Cardiac septum (tissue), 1 donor: ENCODE measurements around the gene ICAM1. TPM values are rescaled to one million over a fixed set of nuclear protein-coding genes. Genes with fewer than 3 reads are reported as not detected.

Experiments used
- DNase-seq: peaks from one replicate; pipeline ENCODE4 v3.0.0-alpha.2; 2020; ENCODE audit warnings: low spot score
- intact Hi-C: fragments of 100-400 bp; cut with DNase I; formaldehyde crosslinking; loops from one replicate; pipeline ENCODE4 v1.14.0; 2022
- total RNA-seq: library from RNA; stranded (reverse); fragmentation: NEBNext Ultra II Directional; extraction: Animal tissue kit (Norgen Biotek cat#: 25700); gene quantifications from one replicate; pipeline ENCODE4 v1.2.1, GENCODE V29; 2021
- donor health status: DM: no; HTN: no; CAD: no.

ICAM1 gene
- total RNA-seq, 1 donor from 2014 or later, result 9.8 TPM

GRCh38 chr19:10317045-10317856 lies 46.3 kb downstream of the ICAM1 start:
- intact Hi-C loops, result no loop called here
- no peak for DNase-seq

GRCh38 chr19:10317857-10318462 lies 47.0 kb downstream of the ICAM1 start:
- no peak for DNase-seq
- intact Hi-C loops, result no loop called here

GRCh38 chr19:10318807-10319682 lies 48.1 kb downstream of the ICAM1 start:
- DNase-seq, result no peak
- intact Hi-C loops, result no loop called here

DNA sequence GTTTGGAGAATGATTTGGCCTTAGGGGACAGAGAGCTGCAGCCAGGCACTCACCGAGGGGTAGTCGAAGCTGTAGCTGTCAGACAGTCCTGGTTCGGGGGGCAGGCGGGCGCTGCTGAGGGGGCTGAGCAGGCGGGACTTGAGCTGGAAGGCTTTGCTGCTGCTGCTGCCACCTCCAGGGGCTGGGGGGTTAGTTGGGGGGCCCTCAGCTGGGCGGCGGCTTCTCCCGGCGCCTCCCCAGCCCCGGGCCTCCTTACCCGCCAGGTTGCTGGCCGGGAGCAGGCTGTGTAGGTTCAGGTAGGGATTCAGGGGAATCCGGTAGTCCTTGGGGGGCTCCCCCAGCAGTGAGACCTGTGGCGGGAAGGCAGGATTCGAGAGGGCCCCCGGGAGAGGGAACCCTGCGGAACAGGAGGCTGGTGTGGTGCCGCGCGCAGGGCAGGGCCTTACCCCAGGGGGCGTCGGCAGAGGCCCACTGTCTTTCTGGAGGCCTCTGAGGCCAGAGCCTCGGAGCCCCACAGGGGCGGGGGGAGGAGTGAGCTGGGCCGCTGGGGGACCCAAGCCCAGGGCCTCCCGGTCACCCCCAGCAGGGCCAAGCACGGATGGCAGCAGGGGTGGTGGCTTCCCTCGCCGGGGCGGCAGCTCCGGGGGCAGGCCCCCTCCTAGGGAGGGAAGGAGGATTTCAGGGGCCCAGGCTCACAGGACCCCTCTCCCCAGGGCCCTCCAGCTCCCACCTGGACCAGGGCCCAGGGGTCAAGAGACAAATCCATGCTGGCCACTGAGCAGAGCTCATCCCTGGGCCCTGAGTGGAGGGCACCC lies 49.9 kb downstream of the ICAM1 start:
- no peak for DNase-seq
- intact Hi-C loops, result no loop called here

DNA sequence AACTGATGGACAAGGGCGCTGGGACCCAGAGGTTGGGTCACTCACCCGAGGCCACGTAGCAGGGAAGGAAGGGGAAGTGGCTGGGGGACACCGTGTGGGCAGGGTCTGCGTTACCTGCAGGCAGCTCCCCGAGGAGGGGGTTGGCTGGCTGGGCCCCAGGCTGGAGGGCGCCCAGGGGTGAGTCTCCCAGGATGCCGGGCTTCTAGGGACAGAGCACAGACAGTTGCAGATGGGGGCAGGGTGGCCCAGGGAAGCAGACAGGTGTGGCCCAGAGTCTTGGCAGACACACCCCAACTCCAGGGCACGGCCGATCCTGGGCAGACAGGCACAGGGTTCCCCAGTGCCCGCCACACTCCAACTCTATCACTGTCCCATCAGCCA lies 50.5 kb downstream of the ICAM1 start:
- intact Hi-C loops, result no loop called here
- DNase-seq, result no peak

DNA sequence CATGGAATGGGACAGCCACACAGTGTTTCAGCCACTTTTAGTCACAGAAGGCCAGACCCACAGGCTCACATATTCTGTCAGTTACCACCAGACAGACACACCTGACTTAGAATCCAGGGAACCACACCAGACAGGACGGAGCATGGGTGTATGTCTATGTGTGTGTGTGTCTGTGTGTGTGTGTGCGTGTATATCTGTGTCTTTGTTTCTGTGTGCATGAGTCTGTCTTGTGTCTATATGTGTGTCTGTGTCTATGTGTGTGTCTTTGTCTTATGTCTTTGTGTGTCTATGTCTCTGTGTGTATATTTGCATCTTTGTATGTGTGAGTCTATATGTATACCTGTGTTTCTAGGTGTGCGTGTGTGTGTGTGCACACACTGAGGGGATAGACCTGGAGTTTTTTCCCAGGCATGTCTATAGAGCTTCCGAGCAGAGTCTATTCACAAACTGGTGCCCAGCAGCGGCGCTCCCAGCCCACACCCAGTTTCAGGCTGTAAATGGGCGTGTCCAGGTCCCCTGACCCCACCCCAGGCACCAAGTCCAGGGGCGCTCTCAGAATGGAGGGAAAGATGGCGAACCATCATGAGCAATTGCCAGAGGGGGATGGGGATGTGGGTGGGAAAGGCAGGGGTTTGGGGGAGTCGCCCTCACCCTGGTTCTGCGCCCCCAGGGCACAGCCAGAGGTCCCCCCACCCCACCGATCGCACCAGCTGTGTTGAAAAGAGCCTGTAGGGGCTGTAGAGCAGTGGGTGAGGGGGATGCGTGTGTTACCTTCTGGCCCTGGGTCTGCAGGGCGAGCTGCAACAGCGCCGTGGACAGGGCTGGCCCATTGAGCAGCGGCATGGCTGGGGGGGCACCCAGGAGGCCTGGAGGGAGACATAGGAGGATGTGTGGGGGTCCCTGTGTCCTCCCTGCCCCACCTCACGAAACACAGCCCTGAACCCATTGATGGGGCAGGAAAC lies 51.2 kb downstream of the ICAM1 start:
- no peak for DNase-seq
- intact Hi-C loops, result no loop called here

- DNase-seq, result no peak
- intact Hi-C loops, result no loop called here
Observed at GRCh38 chr19:10325732-10326131, 54.8 kb downstream of the ICAM1 start.

DNA sequence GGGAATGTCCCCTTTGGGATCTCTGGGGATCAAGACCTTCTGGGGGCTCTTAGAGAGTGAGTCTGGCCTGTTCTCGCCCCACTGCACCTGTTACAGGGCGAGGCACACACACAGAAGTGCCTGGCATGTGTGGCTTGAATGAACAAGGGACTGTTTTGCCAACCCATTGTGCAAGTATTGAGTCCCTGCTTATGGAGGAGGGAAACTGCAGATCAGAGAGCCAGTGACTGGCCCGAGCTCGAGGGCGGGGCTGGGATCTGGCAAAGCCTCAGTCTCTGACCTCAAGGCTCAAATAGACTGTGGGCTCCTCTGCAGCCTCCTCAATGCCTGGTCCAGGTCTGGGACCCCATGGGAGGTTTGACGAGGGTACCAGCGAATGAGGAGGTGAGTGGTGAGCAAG lies 56.9 kb downstream of the ICAM1 start:
- intact Hi-C loops, result no loop called here
- DNase-seq, result no peak

GRCh38 chr19:10328558-10329429 lies 57.9 kb downstream of the ICAM1 start:
- DNase-seq, result no peak
- intact Hi-C loops, result no loop called here

DNA sequence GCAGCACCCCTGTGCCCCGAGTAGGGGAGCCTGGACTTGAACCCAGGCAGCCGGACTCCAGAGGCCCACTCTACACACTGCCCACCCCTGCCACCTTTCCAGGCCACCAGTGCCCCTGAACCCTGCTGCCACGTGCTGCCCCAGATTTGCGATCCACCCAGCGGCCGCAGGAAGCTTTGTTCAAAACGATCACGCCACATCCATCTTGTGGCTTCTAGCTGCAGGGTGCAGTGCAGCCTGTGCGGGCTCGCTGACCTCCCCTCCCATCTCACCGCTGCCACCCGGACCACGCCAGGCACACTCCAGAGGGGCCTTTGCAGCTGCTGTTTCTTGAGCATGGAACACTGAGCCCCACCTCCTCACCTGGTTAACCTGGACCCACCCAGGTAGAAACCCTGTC lies 58.6 kb downstream of the ICAM1 start:
- intact Hi-C loops, result no loop called here
- no peak for DNase-seq

DNA sequence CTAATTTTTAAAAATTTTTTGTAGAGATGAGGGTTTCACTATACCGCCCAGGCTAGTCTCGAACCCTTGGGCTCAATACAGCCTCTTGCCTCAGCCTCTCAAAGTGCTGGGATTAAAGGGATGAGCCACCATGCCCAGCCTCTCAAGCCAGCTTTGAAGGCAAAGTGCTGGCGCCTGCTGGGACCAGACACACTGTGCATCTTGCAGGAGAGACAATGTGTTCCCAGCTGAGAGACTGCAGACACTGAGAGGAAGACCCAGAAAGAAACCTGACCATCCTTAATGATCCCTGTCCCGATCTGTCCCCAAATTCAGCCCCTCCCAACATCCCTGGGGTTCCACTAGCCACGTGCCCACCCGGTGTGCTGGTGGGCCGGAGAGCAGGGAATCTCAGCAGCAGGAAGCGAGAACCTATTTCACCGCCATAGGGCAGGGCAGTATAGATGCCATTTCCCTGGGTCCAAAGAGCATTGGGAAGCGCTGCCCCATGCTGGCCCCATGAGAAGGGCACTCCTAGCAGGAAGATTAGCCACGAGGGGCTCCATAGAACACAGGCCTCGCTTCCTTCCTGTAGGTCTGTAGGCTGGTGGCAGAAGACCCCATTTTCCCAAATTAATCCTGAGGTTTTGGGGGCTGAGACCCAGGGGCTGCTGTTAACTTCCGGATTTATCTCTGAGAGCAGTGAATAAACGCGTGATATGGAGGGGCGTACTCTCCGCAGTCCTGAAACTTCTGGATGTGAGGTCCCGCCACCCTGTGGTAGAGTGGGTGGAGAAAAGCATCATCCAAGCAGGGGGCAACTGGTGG lies 61.4 kb downstream of the ICAM1 start:
- intact Hi-C loops, result loop anchor here (2.0 to 5.0 kb wide), 2 partner anchors 60 to 70 kb away; partner anchors contain the start of genes CDC37 and ICAM1

GRCh38 chr19:10332965-10333757 lies 62.2 kb downstream of the ICAM1 start, which contains the start of gene RAVER1:
Gene RAVER1, minus strand, starts transcription at chr19:10333529. Its CDS starts 22 bp downstream, at chr19:10333507.
- intact Hi-C loops, result loop anchor here (2.0 to 5.0 kb wide), 2 partner anchors 61 to 70 kb away; partner anchors contain the start of genes CDC37 and ICAM1
- peak; percentile 100 for DNase-seq

More for the DNA sequence above, 61.4 kb downstream of the ICAM1 start:
- DNase-seq, result no peak

DNA sequence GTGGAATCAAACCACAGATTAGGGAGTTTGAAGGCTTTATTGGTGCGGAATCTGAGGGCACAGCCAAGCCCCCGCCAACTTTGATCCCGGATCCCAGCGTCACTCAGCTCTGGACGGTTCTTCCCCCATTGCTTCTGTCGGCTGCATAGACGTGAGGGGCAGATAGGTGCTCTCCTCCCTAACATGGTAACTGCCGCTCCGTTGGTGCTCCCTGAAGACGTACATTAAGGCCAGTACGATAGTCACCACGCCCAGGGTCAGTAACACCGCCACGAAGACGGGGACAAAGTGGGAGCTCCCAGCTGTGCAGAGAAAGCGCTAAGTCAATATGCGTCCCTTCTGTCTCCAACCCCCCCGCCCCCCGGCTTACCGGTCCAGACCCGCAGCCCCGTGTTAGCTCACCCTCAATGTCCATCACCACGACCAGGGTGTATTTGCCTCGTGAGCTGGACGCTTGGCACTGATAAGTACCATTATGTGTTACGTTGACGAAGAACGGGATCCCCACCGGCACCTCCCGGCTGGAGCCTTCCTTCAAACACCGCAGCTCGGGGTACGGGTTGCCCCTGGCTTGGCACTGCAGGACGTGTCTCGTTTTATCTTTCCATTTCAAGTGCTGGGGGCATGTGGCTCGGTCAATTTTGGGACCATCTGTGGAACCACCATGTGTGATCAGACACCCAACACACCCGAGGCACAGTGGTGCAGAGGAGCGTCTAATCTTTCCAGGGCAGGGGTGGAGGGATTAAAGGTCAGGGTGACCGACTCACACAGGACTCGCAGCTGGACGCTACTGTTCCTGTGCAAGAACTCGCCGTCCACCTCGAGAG lies 63.1 kb downstream of the ICAM1 start:
- intact Hi-C loops, result loop anchor here (2.0 to 5.0 kb wide), 3 partner anchors 47 to 69 kb away; partner anchors contain the start of genes CDC37, ICAM1 and TYK2
- DNase-seq, result no peak

DNA sequence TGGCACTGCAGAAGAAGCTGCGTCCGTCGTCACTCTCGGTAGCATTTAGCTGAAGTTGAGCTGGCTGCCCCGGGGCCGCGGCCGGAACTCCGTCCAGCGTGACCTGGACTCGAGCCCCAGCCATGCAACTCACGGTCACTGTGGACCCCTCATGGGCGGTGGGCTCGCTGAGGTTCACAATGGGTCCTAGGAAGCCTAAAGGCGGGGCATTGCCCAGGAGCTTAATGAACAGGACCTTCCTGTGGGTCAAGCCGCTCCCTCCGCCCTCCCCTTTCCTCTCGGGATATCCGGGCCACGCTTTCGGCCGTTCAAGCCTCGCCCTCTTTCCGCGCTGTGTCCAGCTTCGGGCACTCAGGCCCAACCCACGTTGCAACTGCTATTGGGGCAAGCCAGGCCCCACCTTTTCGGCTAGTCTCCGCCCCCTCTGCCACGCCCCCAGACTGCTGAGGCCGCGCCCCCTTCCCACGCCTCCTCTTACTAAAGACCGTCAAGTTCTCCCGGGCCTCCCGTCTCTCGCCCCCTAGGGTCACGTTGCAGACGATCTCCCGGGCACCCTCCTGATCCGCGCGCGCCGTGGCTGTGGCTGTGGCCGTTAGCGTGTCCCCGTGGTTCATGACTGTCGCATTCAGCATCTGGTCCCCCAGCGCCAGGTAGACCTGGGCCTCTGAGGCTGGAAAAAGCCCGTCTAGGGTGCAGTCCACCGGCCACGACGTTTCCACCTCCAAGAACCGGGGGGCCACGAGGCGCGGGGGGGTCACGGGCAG lies 63.9 kb downstream of the ICAM1 start:
- intact Hi-C loops, result loop anchor here (2.0 to 5.0 kb wide), 2 partner anchors 46 to 62 kb away; partner anchors contain the start of genes ICAM1 and TYK2
- DNase-seq, result peak; percentile 96
